ENCODE results near the gene MORC4.

DNA sequence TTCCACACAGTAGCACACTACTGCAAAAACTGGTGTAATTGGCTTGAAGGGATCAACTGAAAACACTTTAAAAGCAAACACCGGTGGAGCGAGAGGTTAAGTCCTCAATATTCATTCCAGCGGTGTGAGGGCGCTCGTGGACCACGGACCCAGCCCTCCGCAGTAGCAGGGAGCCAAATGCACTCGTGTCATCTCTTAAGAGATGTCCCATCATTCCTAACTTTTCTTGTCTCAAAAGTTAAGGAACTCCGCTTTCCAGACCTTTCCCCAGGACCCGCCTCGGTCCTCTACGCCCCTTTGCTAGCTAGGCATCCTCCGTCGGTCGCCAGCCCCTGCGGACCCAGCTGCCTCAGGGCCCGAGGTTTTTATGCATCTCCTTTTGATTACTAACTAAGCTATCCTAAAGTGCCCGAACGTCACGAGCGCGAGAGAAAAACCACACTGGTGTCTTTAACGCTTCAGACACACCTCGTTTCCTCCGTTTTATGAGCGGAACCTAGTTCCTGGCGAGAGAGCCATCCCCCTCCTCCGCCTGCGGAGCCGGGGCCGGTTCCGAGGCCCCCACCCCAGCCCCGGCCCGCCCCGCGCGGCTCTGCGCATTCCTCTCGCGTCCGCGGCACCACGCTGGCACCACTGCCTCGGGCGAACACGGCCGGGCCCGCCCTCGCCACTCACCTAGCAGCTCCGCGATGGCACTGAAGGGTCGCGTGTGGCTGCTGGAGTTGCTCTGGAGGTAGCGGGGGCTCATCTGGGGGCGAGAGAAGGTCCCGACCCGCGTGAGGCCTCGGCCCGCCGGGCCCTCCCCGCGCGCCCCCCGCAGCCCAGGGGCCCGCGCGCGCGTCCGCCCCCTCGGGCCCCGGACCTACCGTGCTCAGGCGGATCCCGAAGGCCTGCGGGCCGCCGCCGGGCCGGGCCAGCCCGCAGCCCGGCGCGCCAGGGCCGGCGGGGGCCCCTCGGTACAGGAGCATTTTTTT, 723 bp downstream of the MORC4 start:
- TF ChIP-seq CTCF (IDR thresholded peaks at IDR 0.05; ENCODE audit: insufficient read depth, low read depth, low read length) (peak; percentile 29), EZH2 (IDR thresholded peaks at IDR 0.05; ENCODE audit: insufficient read depth, low read length) (no peak)
